HG02678 (cell line): ENCODE data around the gene NEO1.

Experiments used
- ATAC-seq: cut with Tn5 transposase; IDR thresholded peaks from one replicate; pipeline ENCODE4 v1.9.1; 2021; ENCODE audit warnings: mild to moderate bottlenecking, moderate library complexity; ENCODE audit not compliant: unreplicated experiment

NEO1 gene

DNA sequence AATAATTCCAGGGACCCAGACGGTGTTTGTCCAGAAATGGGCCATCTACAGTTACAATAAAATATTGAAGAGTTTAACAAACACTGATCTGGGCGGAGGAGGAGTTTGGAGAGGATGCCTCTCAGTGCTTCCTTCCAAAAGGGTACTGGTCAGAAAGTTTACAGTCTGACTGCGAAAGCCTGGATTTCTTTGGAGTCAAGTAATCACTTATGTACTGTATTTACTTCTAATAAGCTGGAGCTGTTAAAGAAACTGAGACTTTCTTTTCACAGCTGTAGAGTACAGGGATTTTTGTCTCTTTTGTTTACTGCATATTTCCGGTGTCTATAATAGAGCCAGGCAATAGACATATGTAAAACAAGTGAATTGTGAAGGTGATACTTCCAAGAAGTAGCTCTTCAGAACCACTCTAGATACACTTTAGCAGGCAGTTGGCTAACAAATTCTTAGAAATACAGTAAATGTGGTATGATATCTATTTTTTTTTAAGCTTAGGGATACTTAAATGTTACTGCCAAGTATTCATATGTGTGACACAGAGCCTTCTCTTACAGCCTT lies 22.1 kb upstream of the NEO1 start:
- ATAC-seq: no peak

DNA sequence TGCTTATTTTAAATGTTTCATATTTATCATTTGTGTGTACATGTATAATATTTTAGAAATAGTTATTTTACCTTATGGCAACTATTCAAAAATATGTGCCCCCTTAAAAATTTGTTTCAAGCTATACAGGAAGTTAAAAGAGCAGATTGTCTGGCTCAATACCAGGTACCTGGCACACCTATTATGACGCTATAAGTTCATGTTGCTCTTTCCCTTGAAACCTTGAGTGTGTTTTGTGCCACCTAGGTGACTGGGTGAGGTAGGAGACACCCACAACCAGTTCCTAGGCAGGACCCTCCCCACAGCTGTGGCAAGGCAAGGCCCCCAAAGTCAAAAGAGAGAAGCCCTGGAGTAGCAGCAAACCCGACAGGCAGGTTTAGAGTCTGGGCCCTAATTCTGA lies 20.6 kb upstream of the NEO1 start:
- no peak for ATAC-seq

DNA sequence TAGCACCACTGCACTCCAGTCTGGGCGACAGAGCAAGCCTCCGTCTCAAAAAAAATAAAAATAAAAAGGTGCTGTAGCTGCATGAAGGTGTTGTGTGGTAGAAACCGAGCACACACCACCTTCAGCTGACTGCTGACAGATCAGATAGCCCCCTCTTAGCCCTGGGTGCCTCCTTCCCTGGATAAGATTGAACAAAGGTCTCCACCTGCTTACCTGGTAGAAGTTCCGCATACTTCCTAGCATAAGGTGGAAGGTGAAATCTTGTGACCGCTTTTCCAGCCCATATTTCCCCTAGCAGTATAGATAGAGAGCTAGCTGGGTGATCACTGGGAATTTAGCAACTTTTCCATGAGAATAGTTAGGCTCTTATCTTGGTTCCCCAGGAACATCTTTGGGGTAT lies 18.7 kb upstream of the NEO1 start:
- ATAC-seq: no peak

DNA sequence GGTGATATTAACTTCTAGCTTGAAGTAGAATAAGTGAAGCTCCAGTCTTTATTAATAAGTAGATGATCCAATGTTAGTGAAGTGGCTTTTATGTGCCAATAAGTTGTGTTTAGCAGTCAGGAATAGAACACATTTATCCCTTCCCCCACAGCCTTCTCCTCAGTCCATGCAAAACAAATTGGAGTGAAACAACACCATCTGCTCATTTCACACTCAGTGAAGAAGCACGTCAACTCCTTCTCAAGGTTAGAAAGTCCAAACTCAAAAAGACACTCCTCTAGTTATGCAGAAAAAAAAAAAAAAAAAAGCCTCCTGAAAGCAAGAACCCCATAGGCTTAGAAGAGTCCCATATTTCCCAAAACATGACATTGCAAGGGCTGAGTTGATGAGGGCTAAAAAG lies 18.0 kb upstream of the NEO1 start:
- ATAC-seq: no peak

DNA sequence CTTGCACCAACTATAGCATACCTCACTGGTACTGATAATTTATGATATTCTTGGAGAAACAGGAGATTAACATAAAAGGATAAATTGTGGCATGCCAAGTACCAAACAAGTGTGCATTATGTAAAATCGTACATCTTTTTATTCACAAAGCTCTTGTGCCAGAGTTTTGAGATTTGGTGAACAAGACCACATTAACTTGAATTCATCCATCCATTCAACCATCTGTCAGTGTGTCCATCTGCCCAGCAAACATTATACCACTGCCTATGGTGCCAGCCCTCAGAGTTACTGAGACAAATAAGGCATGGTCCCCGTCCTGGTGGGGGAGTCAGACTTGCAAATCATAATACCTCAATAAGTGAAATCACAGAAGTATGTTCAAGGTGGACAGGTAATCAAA lies 17.0 kb upstream of the NEO1 start:
- no peak for ATAC-seq

DNA sequence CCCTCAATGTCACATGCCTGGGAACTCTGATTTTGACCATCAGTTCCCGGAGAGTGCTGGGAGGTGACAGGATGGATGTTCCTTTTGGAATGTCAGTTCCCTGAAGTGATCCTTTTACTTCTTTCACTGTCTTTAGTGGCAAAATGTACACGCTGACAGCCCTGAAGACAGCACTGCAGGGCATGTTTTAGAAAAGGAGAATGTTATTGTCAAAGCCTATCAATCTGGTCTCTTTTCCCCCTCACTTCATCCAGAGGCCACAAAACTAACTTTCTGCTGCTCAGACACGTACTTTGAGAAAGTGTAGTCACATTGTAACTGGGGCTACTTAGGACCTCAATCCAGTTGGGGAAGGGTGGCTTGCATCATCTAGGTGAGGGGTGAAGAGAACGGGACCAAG lies 14.0 kb upstream of the NEO1 start:
- no peak for ATAC-seq

DNA sequence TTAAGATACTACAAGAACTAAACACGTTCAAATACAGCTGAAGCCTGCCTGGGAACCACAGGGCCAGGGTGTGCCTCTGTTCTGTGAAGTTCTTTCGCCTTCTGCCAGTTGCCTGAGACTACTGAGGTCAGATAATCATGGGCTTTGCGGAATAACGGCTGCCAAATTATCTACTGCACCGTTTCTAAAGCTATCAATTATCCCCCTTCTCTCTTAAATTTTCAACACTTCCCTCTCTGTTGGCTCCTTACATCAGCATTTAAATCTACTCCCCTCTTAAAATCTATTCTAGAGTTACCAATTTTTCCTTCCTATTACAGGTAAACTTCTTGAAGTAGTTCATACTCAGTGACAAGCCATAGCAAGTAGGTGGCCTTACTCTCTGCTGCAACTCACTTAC lies 6.2 kb upstream of the NEO1 start:
- no peak for ATAC-seq

DNA sequence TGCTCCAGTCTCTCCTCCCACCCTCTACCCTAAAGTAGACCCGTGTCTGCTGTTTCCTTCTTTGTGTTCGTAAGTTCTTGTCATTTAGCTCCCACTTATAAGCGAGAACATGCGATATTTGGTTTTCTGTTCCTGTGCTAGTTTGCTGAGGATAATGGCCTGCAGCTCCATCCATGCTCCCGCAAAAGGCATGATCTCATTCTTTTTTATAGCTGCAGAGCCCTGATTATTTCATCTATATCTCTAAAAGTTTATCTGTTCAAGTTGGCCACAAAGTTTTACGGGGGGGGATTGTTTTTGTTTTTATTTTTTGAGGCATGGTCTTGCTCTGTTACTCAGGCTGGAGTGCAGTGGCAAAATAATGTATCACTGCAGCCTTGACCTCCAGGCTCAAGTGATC lies 4.4 kb upstream of the NEO1 start:
- ATAC-seq: no peak

DNA sequence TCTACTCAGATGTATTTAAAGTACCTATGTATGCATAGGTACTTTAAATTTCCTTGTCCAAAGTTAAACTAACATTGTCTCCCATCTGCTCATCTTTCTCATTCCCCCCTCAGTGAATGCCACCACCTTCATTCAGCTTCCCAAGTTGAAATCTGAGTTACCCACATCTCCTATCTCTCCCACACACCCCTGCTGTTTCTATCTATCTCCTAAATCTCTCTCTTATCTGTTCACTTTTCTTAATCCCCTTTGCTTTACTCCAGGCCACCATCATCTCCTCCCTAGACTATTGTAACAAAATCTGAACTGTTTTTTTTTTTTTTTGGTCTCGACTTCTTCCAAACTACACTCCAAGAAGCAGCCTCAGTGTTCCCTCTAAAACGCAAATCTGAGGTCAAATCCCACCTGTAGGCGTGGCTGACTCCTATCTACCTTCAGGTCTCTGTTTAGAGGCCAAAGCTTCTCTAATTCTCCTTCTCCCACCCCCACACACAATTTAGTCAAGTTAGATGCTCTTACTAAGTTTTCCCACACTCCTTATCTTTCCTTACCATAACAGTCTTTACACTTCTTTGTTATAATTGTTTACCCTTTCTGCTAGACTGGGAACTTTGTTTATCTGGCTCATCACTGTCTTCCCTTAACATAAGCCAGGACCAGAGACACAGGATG lies 3.5 kb upstream of the NEO1 start:
- no peak for ATAC-seq

DNA sequence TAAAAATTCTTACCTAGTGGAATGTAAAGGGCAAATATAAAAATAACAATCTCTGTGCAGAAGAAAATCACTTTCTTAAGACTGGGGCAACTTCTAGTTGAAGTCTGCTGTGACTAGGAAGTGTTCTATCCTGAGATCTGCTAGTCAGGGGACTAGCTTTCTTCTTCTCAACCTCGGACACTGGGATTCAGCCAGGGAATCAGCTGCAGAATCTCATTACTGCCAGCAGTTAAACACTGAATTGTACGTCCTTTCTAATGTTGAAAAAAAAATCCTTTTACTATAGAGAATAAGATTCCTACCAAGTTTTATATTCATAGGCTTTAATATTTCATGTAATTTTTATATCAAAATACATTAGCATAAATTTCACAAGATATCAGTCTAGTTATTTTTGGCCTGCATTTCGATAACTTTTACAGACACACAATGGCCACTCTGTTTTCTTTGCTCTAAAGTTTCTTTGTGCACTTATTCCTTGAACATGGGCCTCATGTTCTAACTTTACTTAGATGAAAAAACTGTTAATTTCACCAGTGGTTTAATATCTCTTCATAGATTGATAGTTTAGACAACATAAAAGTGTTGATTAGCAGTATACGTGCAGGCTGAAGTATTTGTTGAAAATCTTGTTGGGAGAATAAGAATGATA lies 2.6 kb upstream of the NEO1 start:
- ATAC-seq: no peak

DNA sequence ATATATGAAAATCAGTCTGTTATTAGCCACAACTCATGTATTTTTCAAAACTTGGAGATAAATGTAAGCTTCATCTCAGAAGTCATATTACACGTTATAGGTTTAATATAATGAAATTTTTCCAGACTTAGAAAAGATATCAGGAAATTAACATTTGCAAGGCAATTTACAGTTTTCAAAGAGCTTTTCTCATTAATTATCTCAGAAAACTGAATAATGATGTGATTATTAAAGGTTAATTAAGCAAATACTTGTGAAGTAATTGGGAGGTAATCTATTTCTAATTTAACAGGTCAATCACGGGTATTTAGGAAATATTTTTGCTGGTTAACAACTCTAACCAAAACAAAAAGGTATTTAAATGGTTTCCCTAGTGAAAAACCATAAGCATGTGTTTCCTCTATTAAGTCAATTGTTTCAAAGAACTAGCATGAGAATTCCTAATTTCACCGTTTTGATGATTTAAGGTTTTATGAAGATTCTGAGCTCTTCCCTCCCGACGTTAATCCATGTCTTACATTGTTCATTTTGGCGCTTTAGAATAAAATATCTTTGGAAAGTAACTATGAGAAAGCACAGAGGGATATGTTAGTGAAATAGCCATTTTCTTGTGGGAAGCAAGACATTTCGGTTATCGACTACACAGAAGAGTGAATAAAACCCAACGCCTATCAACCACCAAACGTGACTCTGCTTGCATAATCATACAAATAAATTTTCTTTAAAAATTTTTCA lies 1.5 kb upstream of the NEO1 start:
- ATAC-seq: no peak

DNA sequence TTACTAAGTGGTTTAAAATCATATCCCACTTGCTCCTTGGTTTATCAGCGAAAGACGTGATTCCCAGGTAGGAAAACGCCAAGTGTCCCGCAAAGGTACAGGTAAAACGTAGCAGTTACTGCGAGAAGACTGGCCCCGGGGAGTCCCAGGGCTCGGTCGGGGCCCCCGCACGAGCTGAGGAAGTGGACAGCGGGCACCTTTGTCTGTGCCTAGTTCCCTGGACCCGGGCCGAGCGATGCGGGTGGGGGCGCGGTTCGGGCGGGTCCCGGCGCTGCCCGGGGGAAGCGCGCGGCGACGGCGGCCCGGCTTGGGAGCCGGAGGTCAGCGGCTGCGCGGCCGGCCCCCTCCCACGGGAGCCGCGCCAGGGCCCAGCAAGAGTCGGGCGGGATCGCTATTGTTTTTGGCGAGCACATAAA lies 864 bp upstream of the NEO1 start:
- peak; percentile 6 for ATAC-seq

DNA sequence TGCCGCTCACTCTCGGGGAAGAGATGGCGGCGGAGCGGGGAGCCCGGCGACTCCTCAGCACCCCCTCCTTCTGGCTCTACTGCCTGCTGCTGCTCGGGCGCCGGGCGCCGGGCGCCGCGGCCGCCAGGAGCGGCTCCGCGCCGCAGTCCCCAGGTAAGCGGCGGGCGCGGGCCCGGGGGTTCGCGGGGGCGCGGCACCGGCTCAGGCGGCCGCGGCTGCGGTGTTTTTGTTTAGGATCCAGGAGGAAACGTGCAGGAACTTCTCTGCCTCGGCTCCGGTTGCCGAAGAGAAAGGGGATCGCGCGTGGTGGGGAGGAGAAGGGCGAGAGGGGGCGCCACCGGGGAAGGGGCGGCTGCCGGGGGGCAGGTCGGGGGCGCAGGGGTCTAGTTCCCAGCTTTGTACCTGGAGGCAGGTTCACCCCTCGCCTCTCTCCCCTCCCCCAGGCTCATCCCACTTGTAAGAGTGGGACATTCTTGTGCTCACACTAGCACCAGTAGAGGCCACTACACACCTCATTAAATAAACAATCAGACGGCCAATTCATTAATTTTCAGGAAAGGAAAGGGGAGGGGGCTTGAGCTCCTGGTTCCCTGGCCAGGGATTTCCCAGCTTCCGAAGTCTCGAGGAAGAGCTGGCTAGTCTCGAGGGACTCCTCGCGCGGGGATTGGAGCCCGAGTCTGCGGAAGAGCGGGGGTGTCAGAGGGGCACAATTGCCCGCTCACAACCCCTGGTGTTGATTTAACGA lies 562 bp downstream of the NEO1 start:
- ATAC-seq: peak; percentile 38

DNA sequence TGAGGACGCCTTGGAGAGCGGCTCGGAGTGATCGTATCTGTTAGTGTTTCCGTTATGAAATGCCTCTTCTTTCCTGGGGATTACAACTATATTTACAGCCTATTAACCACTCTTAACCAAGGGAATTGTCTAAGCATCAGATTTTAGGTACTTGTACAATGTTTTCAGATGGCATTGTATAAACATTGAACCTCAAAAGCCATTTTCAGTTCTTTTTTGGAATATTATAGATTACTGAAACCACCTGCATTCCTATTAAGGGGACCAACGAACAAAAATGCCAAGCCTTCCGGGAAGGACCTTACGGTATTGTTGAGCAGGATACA lies 1.1 kb downstream of the NEO1 start:
- no peak for ATAC-seq

DNA sequence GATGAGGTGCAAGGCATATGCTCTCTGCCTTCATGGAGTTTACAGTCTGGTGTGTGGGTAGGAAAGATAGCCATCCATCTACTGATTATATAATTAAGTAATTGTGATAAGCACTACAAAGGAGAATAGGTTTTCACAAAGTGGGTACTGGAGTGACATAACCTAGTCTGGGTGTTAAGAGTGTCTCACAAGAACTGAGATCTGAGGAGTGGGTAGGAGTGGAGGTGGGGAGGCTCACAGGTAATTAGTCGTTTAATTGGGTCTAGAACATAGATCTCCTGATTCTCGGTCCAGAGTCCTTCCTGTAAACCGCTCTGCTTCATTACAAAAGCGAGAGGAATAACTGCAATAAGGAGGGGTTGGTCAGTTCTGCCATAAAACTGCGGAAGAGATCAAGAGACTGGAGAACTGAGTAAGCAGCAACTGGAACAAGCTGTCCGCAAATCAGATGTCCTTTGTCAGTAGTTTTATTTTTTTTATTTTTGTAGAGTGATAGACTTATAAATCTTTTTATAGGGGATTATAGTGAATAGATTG lies 2.2 kb downstream of the NEO1 start:
- ATAC-seq: no peak

DNA sequence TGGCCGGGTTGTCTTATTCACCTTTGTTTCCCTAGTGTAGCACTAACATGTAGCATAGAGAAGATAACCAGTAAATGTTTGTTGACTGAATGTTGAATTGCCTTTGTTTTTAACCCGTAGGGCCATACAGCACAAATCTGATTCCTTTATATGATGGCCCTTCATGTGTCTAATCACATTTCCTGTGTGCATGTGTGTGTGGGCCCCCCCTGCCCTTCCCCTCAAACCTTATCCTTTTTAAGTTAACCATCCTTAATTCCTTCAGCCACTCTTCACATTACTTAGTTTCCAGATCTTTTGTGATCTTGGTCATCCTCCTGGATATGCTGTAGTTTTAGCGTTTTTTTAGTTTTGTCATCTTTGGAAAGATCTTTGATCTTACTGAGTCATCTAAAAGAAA lies 4.2 kb downstream of the NEO1 start:
- no peak for ATAC-seq

DNA sequence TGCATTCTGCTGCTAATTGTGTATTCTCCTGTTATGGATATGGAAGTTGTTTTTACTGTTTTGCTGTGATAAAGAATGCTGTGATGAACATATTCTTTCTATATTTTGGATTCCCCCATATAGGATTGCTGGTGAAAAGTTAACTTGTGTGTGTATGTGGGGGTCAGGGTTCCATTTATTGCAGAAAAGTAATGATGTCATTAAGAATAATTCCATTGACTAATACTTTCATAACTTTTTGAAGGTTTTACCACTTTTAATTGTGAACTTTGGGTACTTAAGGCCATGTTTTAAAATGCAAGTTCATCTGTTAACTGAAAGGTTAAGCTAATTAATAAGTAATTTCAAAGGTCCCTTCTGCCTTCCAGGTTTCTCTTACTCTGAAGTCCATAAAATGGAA lies 6.2 kb downstream of the NEO1 start:
- ATAC-seq: no peak

DNA sequence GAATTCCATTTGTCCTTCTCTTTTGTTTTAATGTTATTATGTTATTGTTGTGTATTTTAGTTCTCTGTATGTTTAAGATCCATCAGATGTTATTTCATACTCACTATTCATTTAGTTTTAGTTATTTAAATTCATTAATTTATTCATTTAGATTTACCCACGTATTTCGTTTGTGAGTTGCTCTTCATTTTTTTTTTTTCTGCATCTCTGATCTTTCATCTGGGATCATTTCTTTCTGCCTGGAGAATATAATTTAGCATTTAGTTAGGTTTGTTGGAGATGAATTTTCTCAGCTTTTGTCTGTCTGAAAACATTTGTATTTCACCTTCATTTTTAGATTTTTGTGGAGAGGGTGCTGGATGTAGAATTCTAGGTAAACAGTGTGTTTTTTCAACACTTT lies 12.9 kb downstream of the NEO1 start:
- no peak for ATAC-seq

DNA sequence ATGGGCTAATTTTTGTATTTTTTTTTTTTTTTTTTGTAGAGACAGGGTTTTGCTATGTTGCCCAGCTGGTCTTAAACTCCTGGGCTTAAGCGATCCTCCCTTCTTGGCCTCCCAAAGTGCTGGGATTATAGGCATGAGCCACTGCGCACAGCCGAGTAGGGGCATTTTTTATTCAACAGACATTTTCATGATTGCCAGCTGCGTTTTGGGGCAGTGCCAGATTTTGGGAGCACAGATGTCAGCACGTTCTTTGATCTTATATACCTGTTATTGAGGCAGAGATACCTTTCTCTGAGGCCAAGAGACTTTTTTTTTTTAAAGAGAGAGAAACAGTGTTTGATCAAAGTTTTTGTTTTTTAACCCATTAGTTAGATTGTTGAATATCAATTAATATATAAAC lies 16.8 kb downstream of the NEO1 start:
- no peak for ATAC-seq

DNA sequence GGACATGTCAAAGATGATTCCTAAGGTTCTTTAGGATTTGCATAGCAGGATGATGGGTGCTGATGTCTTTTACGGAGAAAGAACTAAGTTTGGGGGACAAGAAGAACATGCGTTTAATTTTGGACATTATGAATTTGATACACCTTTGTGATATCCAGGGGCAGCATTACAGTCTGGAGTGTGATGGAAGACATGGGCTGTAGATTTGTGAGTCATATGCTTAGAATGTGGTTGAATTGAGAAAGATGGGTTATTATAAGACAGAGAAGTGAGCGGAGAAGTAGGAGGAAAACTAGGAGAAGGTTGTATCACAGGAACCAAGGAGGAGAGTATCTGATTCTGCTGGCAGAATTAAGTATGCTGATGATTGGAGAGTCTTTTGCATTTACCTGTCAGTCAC lies 20.6 kb downstream of the NEO1 start:
- no peak for ATAC-seq

DNA sequence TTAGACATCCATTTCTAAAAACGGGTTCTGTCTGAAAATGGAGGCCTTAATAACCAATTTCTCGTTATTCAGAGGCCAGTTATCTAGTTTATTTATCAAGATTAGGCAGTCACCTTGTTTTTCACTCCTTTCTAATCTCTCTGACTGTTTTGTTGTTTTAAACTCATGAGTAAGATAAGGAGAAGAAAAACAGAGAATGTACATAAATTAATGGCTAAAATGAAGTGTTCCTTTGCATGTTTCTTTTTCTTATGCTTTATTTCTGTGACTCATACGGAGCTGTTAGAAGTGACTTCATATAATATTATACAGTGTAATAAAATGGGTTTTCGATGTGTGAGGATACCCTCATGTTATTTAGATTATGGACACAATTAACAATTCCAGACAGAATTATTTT lies 22.0 kb downstream of the NEO1 start:
- ATAC-seq: no peak
